Left lung (tissue), 10 donors: ENCODE data around the gene SUN3. TPM values are rescaled to one million over a fixed set of nuclear protein-coding genes. Genes with fewer than 3 reads are reported as not detected.

Experiments
- ATAC-seq: fragments of 200-7000 bp; cut with Tn5 transposase; one replicate; pipeline ENCODE4 v1.9.1; 2020; ENCODE audit warnings: moderate library complexity
- DNase-seq, 4 donors: peaks; one replicate each; pipeline ENCODE4 v3.0.0-alpha.2; 2013 to 2020
- H3K27ac ChIP-seq, 2 donors: fragments of 200-600 bp; sonication (generic) in 1 of 2; one replicate each; pipeline versions ENCODE4 v1.5.0 to v1.8.0; 2020 to 2021
- H3K27me3 ChIP-seq, 2 donors: fragments of 200-600 bp; sonication (generic) in 1 of 2; one replicate each; pipeline versions ENCODE4 v1.5.0 to v1.8.0; 2020 to 2021
- H3K36me3 ChIP-seq, 2 donors: fragments of 200-600 bp; sonication (generic) in 1 of 2; one replicate each; pipeline versions ENCODE4 v1.5.0 to v1.8.0; 2020 to 2021
- H3K4me1 ChIP-seq, 2 donors: fragments of 200-600 bp; one replicate each; pipeline ENCODE4 v1.8.0; 2021
- H3K4me3 ChIP-seq, 2 donors: fragments of 200-600 bp; sonication (generic) in 1 of 2; one replicate each; pipeline versions ENCODE4 v1.5.0 to v1.8.0; 2020 to 2021; ENCODE audit warnings: mild to moderate bottlenecking in 1 of 2
- H3K9me3 ChIP-seq, 2 donors: fragments of 200-600 bp; sonication (generic) in 1 of 2; one replicate each; pipeline versions ENCODE4 v1.5.0 to v1.8.0; 2020 to 2021
- intact Hi-C, 2 donors: fragments of 100-400 bp; cut with DNase I; formaldehyde crosslinking; loops; one replicate each; pipeline versions ENCODE4 v1.11.2 to v1.14.2; 2022
- polyA plus RNA-seq, 6 donors: library from polyadenylated mRNA; unstranded; fragments of 120-200 nt; gene quantifications; one replicate each; pipeline ENCODE4 v1.2.1, GENCODE V29; 2013; ENCODE audit not compliant: insufficient read length in 6 of 6
- total RNA-seq, 2 donors: library from RNA; stranded (reverse); fragmentation: NEBNext Ultra II Directional; extraction: Animal tissue kit (Norgen Biotek cat#: 25700); gene quantifications; one replicate each; pipeline ENCODE4 v1.2.1, GENCODE V29; 2021
- TF ChIP-seq, protein P1 (sequence below), 2 donors: fragments of 200-600 bp; sonication (generic) in 1 of 2; IDR thresholded peaks; one replicate each; pipeline versions ENCODE4 v1.5.0 to v1.8.0; 2021; ENCODE audit warnings: antibody characterized with exemption in 2 of 2
- donor health status: DM: no; HTN: yes; CAD: no.
- donor health status: DM: no; HTN: no; CAD: no.

Gene SUN3
- total and polyA plus RNA-seq, 8 donors, result 0.11 to 0.39 (median 0.29) TPM; not detected in 3

DNA sequence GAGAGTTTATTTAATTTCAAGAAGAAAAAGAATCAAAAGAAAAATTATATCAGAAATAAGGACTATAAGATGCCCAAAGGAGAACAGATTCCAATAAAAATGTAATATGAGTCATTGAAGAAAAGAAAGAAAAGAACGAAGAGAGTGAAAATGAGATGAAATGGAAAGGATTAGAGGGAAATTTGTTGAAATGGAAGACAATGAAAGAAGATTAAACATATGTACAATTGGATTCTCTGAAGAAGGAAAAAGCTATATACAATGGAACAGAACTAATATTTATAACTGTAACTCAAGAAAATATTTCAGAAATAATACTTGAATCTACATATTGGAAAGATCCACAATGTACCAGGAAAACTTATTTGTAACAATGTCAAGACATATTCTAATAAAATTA is 35.1 kb upstream of the SUN3 start:
- peaks cover 0 to 8% of the 10 kb centered on the region in 2 donors for H3K9me3 ChIP-seq
- ATAC-seq (no peak), DNase-seq (no peak)
- no peak overlapping the region for H3K4me3 ChIP-seq
- H3K36me3 ChIP-seq, result no peaks in the 10 kb centered on the region
- no peak overlapping the region for H3K27ac ChIP-seq
- intact Hi-C loops, result no loop called here
- no peaks in the 10 kb centered on the region for H3K27me3 ChIP-seq
- TF ChIP-seq, protein P1, sequence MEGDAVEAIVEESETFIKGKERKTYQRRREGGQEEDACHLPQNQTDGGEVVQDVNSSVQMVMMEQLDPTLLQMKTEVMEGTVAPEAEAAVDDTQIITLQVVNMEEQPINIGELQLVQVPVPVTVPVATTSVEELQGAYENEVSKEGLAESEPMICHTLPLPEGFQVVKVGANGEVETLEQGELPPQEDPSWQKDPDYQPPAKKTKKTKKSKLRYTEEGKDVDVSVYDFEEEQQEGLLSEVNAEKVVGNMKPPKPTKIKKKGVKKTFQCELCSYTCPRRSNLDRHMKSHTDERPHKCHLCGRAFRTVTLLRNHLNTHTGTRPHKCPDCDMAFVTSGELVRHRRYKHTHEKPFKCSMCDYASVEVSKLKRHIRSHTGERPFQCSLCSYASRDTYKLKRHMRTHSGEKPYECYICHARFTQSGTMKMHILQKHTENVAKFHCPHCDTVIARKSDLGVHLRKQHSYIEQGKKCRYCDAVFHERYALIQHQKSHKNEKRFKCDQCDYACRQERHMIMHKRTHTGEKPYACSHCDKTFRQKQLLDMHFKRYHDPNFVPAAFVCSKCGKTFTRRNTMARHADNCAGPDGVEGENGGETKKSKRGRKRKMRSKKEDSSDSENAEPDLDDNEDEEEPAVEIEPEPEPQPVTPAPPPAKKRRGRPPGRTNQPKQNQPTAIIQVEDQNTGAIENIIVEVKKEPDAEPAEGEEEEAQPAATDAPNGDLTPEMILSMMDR (IDR thresholded peaks at IDR 0.05), result no peak
- peaks cover 0 to 4% of the 10 kb centered on the region in 2 donors for H3K4me1 ChIP-seq

DNA sequence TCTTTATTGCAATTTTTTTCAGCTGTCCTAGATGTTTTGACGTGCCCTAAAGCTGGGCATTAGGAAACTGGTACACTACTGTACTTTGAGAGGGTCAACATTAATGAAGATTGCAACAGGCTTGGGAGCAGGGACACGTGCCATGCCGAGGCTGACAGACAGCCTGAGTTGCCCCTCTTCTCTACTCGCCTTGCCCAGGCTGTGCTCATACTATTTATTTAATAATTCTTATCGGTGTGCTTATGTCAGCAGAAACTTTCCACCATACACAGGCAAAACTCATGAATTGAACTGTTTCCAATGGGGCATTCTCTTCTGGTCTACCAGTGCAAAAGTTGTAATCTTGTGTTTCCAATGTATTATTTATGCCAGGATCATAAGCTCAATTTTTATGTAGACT is 30.8 kb upstream of the SUN3 start:
- TF ChIP-seq, protein P1 (IDR thresholded peaks at IDR 0.05), result no peak
- ATAC-seq (peak; percentile 24), DNase-seq (peak in 1 of 4 donors; percentile 19)

DNA sequence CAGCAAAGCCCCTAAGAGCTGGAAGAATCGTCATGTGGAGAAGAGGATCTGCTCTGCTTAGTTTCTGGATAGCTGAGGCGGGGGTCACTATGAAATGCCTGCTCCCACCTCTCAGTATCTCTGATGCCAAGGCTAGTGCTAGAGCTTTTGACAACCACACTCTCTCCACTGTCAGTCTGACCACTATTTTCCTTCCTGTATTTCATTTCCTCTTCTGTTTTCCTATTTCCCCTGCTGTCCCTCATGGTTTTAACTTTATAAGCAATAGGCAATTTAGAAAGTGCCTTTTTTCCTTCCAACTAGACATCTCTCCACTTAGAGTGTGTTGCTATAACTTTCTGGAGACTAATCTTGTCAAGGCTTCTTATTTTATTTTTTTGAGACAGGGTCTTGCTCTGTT is 30.1 kb upstream of the SUN3 start:
- TF ChIP-seq, protein P1 (IDR thresholded peaks at IDR 0.05), result no peak
- no peak for ATAC-seq

More for the DNA sequence above, 30.8 kb upstream of the SUN3 start:
- no peaks in the 10 kb centered on the region for H3K36me3 ChIP-seq
- H3K9me3 ChIP-seq, result peaks cover 0 to 11% of the 10 kb centered on the region in 2 donors
- no peaks in the 10 kb centered on the region for H3K27me3 ChIP-seq
- H3K27ac ChIP-seq, result no peak overlapping the region
- H3K4me3 ChIP-seq, result no peak overlapping the region
- intact Hi-C loops, result no loop called here
- no peaks in the 10 kb centered on the region for H3K4me1 ChIP-seq

DNA sequence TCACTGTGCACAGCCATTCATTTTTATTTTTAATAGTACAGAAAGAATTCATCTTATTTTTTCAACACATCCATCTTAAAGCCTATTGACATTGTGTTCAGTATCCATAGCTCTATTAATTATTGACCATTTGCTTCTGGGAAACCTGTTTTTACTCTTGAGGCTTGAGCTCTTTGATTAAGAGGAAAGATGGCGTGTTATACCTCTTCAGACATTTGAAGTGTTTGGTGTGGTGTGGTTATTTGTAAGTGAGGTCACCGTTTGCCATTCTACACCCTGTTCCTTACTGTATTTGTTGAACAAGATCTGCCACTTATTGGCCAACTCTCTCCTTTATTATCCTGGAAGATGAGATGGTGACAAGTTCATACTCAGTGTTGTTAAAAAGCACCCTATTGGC is 24.8 kb upstream of the SUN3 start:
- Histone ChIP-seq H3K4me1 (no peaks in the 10 kb centered on the region), H3K9me3 (peaks cover 0 to 3% of the 10 kb centered on the region in 2 donors), H3K27me3 (no peaks in the 10 kb centered on the region), H3K4me3 (no peak overlapping the region), H3K36me3 (no peaks in the 10 kb centered on the region), H3K27ac (no peak overlapping the region)
- DNase-seq, result peak in 2 of 4 donors; percentile 24 to 72
- intact Hi-C loops, result no loop called here
- ATAC-seq, result peak; percentile 95
- TF ChIP-seq, protein P1 (IDR thresholded peaks at IDR 0.05), result no peak

More for the DNA sequence above, 30.1 kb upstream of the SUN3 start:
- H3K27ac ChIP-seq, result no peak overlapping the region
- DNase-seq, result no peak
- intact Hi-C loops, result no loop called here
- H3K9me3 ChIP-seq, result peaks cover 0 to 9% of the 10 kb centered on the region in 2 donors
- no peaks in the 10 kb centered on the region for H3K36me3 ChIP-seq
- no peak overlapping the region for H3K4me3 ChIP-seq
- H3K27me3 ChIP-seq, result no peaks in the 10 kb centered on the region
- no peaks in the 10 kb centered on the region for H3K4me1 ChIP-seq

DNA sequence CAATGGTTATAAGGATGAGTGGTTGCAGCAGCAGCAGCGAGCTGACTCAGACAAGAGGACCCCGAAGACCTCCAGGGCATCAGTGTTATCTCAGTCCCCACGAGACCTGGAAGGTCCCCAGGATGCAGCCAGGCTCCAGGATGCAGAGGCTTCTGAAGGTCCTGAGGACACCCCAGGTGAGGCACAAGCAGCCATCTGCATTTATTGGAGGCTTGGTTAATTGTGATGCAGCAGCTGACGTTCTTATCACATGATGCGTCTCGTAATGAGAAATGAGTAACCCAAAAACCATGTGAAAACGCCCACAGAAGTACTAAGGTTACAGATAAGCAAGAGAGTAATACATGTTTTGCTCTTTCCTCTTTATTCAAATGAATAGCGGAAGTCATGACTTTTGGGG is 23.8 kb upstream of the SUN3 start:
- ATAC-seq (no peak), DNase-seq (no peak)
- H3K36me3 ChIP-seq, result no peaks in the 10 kb centered on the region
- intact Hi-C loops, result no loop called here
- no peaks in the 10 kb centered on the region for H3K9me3 ChIP-seq
- H3K27ac ChIP-seq, result no peak overlapping the region
- H3K27me3 ChIP-seq, result no peaks in the 10 kb centered on the region
- H3K4me1 ChIP-seq, result no peaks in the 10 kb centered on the region
- H3K4me3 ChIP-seq, result no peak overlapping the region
- TF ChIP-seq, protein P1 (IDR thresholded peaks at IDR 0.05), result no peak
